ENCODE measurements around the gene ROCK2.

The ROCK2 gene

DNA sequence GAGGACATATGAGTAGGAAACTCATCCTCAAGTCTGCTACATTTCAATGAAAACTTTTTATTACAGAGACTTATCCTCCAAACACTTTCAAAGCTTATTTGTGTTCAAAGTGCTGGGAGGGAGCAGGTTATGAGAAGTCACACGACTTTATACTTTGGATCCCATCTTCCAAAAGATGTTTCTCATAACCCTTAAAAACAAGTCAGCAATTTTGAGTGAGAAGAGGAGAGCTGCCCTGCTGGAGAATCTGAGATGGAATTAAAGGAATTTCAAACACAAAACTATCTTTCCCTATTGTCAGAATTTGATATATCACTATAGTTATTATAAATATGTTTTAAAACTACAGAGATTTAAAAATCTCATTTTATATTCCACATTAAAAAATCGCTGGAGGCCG, 45.8 kb downstream of the ROCK2 start:
- no peak for DNase-seq (ENCODE audit: low read depth)
- no peak for TF ChIP-seq MYC (IDR thresholded peaks at IDR 0.05; ENCODE audit: low read depth, low read length)
- no peak for TF ChIP-seq POLR2A (IDR thresholded peaks at IDR 0.05; ENCODE audit: extremely low read depth, insufficient read length)
- TF ChIP-seq, protein P1, sequence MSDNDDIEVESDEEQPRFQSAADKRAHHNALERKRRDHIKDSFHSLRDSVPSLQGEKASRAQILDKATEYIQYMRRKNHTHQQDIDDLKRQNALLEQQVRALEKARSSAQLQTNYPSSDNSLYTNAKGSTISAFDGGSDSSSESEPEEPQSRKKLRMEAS (IDR thresholded peaks at IDR 0.05; ENCODE audit: low read depth, low read length): no peak
- TF ChIP-seq, protein P2, sequence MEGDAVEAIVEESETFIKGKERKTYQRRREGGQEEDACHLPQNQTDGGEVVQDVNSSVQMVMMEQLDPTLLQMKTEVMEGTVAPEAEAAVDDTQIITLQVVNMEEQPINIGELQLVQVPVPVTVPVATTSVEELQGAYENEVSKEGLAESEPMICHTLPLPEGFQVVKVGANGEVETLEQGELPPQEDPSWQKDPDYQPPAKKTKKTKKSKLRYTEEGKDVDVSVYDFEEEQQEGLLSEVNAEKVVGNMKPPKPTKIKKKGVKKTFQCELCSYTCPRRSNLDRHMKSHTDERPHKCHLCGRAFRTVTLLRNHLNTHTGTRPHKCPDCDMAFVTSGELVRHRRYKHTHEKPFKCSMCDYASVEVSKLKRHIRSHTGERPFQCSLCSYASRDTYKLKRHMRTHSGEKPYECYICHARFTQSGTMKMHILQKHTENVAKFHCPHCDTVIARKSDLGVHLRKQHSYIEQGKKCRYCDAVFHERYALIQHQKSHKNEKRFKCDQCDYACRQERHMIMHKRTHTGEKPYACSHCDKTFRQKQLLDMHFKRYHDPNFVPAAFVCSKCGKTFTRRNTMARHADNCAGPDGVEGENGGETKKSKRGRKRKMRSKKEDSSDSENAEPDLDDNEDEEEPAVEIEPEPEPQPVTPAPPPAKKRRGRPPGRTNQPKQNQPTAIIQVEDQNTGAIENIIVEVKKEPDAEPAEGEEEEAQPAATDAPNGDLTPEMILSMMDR (IDR thresholded peaks at IDR 0.05; ENCODE audit: low read depth, low read length): no peak
- no peak overlapping the region for H3K4me3 ChIP-seq (ENCODE audit: low read depth, low read length)

DNA sequence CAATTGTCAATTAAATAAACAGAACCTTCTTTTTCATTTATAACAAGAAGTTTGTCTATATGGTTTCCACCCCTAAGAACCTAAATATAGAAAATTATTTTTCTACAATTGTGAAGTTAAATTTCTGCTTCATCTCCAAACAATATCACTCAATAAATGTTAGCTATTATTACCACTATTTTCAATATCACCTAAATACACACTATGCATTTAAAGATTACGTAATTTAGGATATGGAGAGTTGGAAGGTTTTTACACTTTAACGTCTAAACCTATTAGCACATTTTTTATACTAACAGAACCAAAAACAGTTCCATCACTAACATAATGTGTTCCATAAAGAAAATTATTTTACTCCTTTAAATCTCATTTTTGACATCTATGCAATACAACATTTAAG, 48.0 kb downstream of the ROCK2 start:
- no peak for DNase-seq (ENCODE audit: low read depth)
- TF ChIP-seq POLR2A (IDR thresholded peaks at IDR 0.05; ENCODE audit: extremely low read depth, insufficient read length): no peak
- TF ChIP-seq, protein P2 (IDR thresholded peaks at IDR 0.05; ENCODE audit: low read depth, low read length): no peak
- TF ChIP-seq MYC (IDR thresholded peaks at IDR 0.05; ENCODE audit: low read depth, low read length): no peak
- TF ChIP-seq, protein P1 (IDR thresholded peaks at IDR 0.05; ENCODE audit: low read depth, low read length): no peak
- no peak overlapping the region for H3K4me3 ChIP-seq (ENCODE audit: low read depth, low read length)

DNA sequence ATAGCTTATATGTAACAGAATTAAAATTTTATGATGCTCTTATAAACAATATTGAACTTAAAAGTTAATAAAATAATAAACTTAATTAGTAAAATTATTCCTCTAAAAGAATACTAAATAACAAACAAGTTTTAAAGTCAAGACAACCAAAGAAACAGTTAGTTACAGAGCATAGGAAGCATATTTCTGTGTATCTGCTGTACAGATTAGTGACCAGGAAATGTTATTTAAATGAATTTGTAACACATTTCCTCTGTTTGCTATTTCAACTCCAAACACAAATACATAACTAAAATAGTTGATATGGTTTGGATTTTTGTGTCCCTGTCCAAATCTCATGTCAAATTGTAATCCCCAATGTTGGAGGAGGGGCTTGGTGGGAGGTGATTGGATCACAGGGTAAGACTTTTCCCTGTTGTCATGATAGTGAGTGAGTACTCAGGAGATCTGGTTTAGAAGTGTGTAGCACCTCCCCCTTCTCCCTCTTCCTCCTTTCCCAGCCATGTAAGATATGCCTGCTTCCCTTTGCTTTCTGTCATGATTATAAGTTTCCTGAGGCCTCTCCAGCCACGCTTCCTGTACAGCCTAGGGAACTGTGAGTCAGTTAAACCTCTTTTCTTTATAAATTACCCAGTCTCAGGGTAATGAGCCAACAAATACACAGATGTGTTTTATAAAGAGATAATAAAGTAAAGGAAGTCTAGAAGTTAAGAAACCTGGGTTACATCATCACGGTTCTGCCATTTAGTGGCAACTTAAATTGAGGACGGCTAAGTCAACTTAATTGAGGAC, 51.8 kb downstream of the ROCK2 start:
- no peak overlapping the region for H3K4me3 ChIP-seq (ENCODE audit: low read depth, low read length)
- TF ChIP-seq, protein P2 (IDR thresholded peaks at IDR 0.05; ENCODE audit: low read depth, low read length): no peak
- TF ChIP-seq MYC (IDR thresholded peaks at IDR 0.05; ENCODE audit: low read depth, low read length) (no peak), POLR2A (IDR thresholded peaks at IDR 0.05; ENCODE audit: extremely low read depth, insufficient read length) (no peak)
- TF ChIP-seq, protein P1 (IDR thresholded peaks at IDR 0.05; ENCODE audit: low read depth, low read length): no peak
- peak; percentile 86 for DNase-seq (ENCODE audit: low read depth)

DNA sequence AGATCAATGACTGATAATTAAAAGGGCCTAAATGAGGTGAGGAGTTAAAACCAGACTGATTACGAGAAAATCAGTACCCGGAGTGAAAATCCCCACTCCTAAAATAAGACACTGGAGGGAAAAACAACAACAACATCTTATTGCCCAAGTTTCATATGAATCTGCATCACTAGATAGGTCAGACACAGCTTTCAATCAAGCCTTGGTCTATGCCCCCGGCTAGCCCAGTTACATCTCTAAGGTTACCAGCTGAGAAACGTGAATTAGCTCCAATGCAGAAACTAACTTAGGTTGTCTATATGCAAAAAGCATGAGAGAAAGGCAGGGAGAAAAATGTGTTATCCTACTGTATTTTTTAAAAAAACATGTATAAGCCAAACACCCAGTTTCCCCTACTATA, 53.7 kb downstream of the ROCK2 start:
- TF ChIP-seq, protein P2 (IDR thresholded peaks at IDR 0.05; ENCODE audit: low read depth, low read length): no peak
- TF ChIP-seq POLR2A (IDR thresholded peaks at IDR 0.05; ENCODE audit: extremely low read depth, insufficient read length) (no peak), MYC (IDR thresholded peaks at IDR 0.05; ENCODE audit: low read depth, low read length) (no peak)
- TF ChIP-seq, protein P1 (IDR thresholded peaks at IDR 0.05; ENCODE audit: low read depth, low read length): no peak
- H3K4me3 ChIP-seq (ENCODE audit: low read depth, low read length): no peak overlapping the region
- no peak for DNase-seq (ENCODE audit: low read depth)

DNA sequence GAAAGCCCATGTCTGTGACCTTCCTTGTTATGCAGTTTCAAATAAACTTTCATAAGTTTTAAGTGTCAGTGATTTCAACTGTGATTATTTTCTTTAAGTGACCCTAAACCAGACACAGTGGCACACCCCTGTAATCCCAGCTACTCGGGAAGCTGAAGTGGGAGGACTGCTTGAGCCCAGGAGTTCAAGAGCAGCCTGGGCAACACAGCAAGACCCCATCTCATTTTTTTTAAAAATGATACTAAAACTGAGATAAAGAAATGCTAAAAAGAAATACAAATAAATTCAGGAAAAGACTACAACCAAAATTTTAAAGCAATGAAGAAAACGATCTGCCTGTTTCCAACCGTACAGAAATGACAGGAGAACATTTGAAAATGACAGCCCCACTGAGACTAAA, 54.2 kb downstream of the ROCK2 start:
- TF ChIP-seq, protein P1 (IDR thresholded peaks at IDR 0.05; ENCODE audit: low read depth, low read length): no peak
- TF ChIP-seq MYC (IDR thresholded peaks at IDR 0.05; ENCODE audit: low read depth, low read length): no peak
- no peak for TF ChIP-seq POLR2A (IDR thresholded peaks at IDR 0.05; ENCODE audit: extremely low read depth, insufficient read length)
- TF ChIP-seq, protein P2 (IDR thresholded peaks at IDR 0.05; ENCODE audit: low read depth, low read length): no peak
- no peak for DNase-seq (ENCODE audit: low read depth)
- no peak overlapping the region for H3K4me3 ChIP-seq (ENCODE audit: low read depth, low read length)
